ENCODE data around the gene ARFRP1.

ARFRP1 gene

GRCh38 chr20:63718996-63719395 lies 11.2 kb upstream of the ARFRP1 start:
- TF ChIP-seq, protein P1, sequence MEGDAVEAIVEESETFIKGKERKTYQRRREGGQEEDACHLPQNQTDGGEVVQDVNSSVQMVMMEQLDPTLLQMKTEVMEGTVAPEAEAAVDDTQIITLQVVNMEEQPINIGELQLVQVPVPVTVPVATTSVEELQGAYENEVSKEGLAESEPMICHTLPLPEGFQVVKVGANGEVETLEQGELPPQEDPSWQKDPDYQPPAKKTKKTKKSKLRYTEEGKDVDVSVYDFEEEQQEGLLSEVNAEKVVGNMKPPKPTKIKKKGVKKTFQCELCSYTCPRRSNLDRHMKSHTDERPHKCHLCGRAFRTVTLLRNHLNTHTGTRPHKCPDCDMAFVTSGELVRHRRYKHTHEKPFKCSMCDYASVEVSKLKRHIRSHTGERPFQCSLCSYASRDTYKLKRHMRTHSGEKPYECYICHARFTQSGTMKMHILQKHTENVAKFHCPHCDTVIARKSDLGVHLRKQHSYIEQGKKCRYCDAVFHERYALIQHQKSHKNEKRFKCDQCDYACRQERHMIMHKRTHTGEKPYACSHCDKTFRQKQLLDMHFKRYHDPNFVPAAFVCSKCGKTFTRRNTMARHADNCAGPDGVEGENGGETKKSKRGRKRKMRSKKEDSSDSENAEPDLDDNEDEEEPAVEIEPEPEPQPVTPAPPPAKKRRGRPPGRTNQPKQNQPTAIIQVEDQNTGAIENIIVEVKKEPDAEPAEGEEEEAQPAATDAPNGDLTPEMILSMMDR (IDR thresholded peaks at IDR 0.05; ENCODE audit: insufficient read depth, low read length, poor library complexity, severe bottlenecking), result no peak
- TF ChIP-seq EZH2phosphoT487 (conservative IDR thresholded peaks at IDR 0.05; ENCODE audit: low read length), result no peak
- no peaks in the 10 kb centered on the region for H4K20me1 ChIP-seq (ENCODE audit: low read depth, low read length)
- 0 out of 2 replicates have a peak, but pooled peaks cover 3% of the 10 kb centered on the region for H3F3A ChIP-seq (ENCODE audit: insufficient read depth)
- peaks cover 11% of the 10 kb centered on the region; the same call in 1 of the 2 replicates for H3K36me3 ChIP-seq (ENCODE audit: low read length)
- H3K4me2 ChIP-seq (ENCODE audit: low read depth, low read length, poor library complexity, severe bottlenecking), result no peak overlapping the region
- H3K27ac ChIP-seq (ENCODE audit: low read depth, low read length), result no peak overlapping the region
- H3K4me3 ChIP-seq (ENCODE audit: insufficient read depth, low read length, poor library complexity, severe bottlenecking), result no peak overlapping the region
- no peak overlapping the region for H3K9ac ChIP-seq (ENCODE audit: low read length)
- H3K9me3 ChIP-seq (ENCODE audit: insufficient read depth, low read length), result no peaks in the 10 kb centered on the region
- H3K27me3 ChIP-seq (ENCODE audit: low read length), result no peaks in the 10 kb centered on the region
- no peak overlapping the region for H2AFZ ChIP-seq (ENCODE audit: low read depth, low read length, severe bottlenecking)
- peaks cover 50% of the 10 kb centered on the region for H3K79me2 ChIP-seq (ENCODE audit: insufficient read depth, low read length)
- no peaks in the 10 kb centered on the region for H3K9me2 ChIP-seq (replicated peaks; ENCODE audit: insufficient read depth, low read length)

DNA sequence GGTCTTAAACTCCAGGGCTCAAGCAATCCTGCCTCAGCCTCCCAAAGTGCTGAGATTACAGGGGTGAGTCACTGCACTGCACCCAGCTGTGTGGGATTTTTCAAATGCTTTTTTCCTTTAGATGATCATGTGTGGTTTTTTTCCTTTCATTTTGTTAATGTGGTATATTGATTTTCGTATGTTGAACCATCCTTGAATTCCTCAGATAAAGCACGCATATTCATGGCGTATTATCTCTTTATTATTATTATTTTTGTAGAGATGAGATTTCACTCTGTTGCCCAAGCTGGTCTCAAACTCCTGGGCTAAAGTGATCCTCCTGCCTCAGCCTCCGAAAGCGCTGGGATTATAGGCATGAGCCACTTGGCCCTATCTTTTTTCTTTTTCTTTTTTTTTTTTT lies 7.1 kb upstream of the ARFRP1 start:
- 0 out of 2 replicates have a peak, but pooled peaks cover 7% of the 10 kb centered on the region for H3F3A ChIP-seq (ENCODE audit: insufficient read depth)
- H3K4me2 ChIP-seq (ENCODE audit: low read depth, low read length, poor library complexity, severe bottlenecking), result no peak overlapping the region
- H3K9ac ChIP-seq (ENCODE audit: low read length), result no peak overlapping the region
- no peaks in the 10 kb centered on the region for H3K9me3 ChIP-seq (ENCODE audit: insufficient read depth, low read length)
- no peak overlapping the region for H2AFZ ChIP-seq (ENCODE audit: low read depth, low read length, severe bottlenecking)
- H3K36me3 ChIP-seq (ENCODE audit: low read length), result peaks cover 22% of the 10 kb centered on the region
- H4K20me1 ChIP-seq (ENCODE audit: low read depth, low read length), result no peaks in the 10 kb centered on the region
- peaks cover 74% of the 10 kb centered on the region for H3K79me2 ChIP-seq (ENCODE audit: insufficient read depth, low read length)
- TF ChIP-seq, protein P1 (IDR thresholded peaks at IDR 0.05; ENCODE audit: insufficient read depth, low read length, poor library complexity, severe bottlenecking), result no peak
- no peak for TF ChIP-seq EZH2phosphoT487 (conservative IDR thresholded peaks at IDR 0.05; ENCODE audit: low read length)
- no peak overlapping the region for H3K27ac ChIP-seq (ENCODE audit: low read depth, low read length)
- H3K27me3 ChIP-seq (ENCODE audit: low read length), result no peaks in the 10 kb centered on the region
- no peak overlapping the region for H3K4me3 ChIP-seq (ENCODE audit: insufficient read depth, low read length, poor library complexity, severe bottlenecking)
- no peaks in the 10 kb centered on the region for H3K9me2 ChIP-seq (replicated peaks; ENCODE audit: insufficient read depth, low read length)

DNA sequence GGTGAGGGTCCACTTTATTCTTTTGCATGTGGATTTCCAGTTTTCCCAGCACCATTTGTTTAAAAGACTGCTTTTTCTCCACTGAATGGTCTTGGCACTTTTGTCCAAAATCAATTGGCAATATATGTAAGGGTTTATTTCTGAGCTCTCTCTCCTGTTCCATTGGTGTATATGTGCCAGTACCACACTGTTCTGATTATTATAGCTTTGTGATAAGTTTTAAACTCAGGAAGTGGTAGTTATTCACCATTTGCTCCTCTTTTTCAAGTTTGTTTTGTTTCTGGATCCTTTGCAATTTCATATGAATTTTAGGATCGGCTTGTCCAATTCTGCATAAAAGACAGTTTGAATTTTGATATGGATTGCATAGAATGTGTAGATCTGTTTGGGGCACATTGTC lies 4.4 kb upstream of the ARFRP1 start:
- no peak overlapping the region for H3K4me2 ChIP-seq (ENCODE audit: low read depth, low read length, poor library complexity, severe bottlenecking)
- TF ChIP-seq EZH2phosphoT487 (conservative IDR thresholded peaks at IDR 0.05; ENCODE audit: low read length), result no peak
- TF ChIP-seq, protein P1 (IDR thresholded peaks at IDR 0.05; ENCODE audit: insufficient read depth, low read length, poor library complexity, severe bottlenecking), result no peak
- H3K4me3 ChIP-seq (ENCODE audit: insufficient read depth, low read length, poor library complexity, severe bottlenecking), result no peak overlapping the region
- no peaks in the 10 kb centered on the region for H3K9me2 ChIP-seq (replicated peaks; ENCODE audit: insufficient read depth, low read length)
- peaks cover 78% of the 10 kb centered on the region for H3K79me2 ChIP-seq (ENCODE audit: insufficient read depth, low read length)
- no peak overlapping the region for H3K27ac ChIP-seq (ENCODE audit: low read depth, low read length)
- H3F3A ChIP-seq (ENCODE audit: insufficient read depth), result 0 out of 2 replicates have a peak, but pooled peaks cover 4% of the 10 kb centered on the region
- H3K9me3 ChIP-seq (ENCODE audit: insufficient read depth, low read length), result no peaks in the 10 kb centered on the region
- H4K20me1 ChIP-seq (ENCODE audit: low read depth, low read length), result no peaks in the 10 kb centered on the region
- H3K36me3 ChIP-seq (ENCODE audit: low read length), result peaks cover 22% of the 10 kb centered on the region
- no peak overlapping the region for H3K9ac ChIP-seq (ENCODE audit: low read length)
- no peaks in the 10 kb centered on the region for H3K27me3 ChIP-seq (ENCODE audit: low read length)
- H2AFZ ChIP-seq (ENCODE audit: low read depth, low read length, severe bottlenecking), result no peak overlapping the region
